ENCODE measurements around the gene RIMS4.

DNA sequence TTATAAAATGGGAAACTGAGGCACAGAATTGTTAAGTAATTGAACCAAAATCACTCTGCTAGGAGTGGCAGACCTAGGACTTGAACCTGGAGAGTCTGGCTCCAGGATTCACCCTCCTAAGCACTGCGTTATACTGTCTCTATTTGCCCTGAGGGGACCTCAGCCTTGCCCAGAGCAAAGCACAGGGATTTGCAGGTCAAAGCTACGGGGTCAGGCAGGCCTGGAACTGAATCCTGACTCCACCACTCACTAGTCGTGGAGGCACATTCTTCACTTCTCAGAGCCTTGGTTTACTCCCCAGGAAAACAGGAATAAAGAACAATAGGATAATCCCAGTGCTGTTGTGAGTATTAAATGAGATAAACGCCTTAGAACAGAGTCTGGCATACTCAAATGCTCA is 45.3 kb downstream of the RIMS4 start:
- TF ChIP-seq, protein P1, sequence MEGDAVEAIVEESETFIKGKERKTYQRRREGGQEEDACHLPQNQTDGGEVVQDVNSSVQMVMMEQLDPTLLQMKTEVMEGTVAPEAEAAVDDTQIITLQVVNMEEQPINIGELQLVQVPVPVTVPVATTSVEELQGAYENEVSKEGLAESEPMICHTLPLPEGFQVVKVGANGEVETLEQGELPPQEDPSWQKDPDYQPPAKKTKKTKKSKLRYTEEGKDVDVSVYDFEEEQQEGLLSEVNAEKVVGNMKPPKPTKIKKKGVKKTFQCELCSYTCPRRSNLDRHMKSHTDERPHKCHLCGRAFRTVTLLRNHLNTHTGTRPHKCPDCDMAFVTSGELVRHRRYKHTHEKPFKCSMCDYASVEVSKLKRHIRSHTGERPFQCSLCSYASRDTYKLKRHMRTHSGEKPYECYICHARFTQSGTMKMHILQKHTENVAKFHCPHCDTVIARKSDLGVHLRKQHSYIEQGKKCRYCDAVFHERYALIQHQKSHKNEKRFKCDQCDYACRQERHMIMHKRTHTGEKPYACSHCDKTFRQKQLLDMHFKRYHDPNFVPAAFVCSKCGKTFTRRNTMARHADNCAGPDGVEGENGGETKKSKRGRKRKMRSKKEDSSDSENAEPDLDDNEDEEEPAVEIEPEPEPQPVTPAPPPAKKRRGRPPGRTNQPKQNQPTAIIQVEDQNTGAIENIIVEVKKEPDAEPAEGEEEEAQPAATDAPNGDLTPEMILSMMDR (IDR thresholded peaks at IDR 0.05; ENCODE audit: borderline replicate concordance, extremely low read depth, low read length, poor library complexity, severe bottlenecking) = no peak
- no peak for TF ChIP-seq EZH2 (IDR thresholded peaks at IDR 0.05; ENCODE audit: borderline replicate concordance, low read depth, low read length, severe bottlenecking)

Measured in DND-41 (cell line).